ENCODE results near the gene FREM2. TPM values are rescaled to one million over a fixed set of nuclear protein-coding genes. Genes with fewer than 3 reads are reported as not detected.
A peak's percentile ranks its signal among the peaks of the same experiment; 100 is the strongest.

Gene FREM2
- total RNA-seq, 1 donor from 2014 or later = 0.54 TPM

DNA sequence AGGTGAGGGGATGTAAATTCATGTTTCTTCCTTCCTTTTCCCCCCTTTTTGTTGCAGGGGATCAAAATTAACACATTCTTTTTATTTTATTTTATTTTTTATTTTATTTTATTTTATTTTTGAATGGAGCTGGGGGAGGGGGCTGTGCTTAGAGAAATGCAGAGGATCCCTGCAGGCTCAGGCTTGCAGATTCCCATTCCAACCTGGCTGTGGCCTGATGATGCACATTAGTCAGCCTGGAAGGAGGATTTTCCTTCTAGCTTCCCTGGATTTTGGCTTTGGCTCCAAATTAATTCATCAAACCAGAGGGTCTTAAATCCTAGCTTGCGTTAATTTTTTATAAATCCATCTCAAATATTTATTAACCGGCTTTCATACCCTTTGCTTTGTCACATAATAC is 67.0 kb downstream of the FREM2 start:
- peaks cover 43% of the 10 kb centered on the region for H3K4me1 Mint-ChIP-seq (ENCODE audit: low read depth, unreplicated experiment)
- TF ChIP-seq, protein P1, sequence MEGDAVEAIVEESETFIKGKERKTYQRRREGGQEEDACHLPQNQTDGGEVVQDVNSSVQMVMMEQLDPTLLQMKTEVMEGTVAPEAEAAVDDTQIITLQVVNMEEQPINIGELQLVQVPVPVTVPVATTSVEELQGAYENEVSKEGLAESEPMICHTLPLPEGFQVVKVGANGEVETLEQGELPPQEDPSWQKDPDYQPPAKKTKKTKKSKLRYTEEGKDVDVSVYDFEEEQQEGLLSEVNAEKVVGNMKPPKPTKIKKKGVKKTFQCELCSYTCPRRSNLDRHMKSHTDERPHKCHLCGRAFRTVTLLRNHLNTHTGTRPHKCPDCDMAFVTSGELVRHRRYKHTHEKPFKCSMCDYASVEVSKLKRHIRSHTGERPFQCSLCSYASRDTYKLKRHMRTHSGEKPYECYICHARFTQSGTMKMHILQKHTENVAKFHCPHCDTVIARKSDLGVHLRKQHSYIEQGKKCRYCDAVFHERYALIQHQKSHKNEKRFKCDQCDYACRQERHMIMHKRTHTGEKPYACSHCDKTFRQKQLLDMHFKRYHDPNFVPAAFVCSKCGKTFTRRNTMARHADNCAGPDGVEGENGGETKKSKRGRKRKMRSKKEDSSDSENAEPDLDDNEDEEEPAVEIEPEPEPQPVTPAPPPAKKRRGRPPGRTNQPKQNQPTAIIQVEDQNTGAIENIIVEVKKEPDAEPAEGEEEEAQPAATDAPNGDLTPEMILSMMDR (IDR thresholded peaks at IDR 0.05; ENCODE audit: partially characterized antibody, unreplicated experiment) = no peak
- peaks cover 13% of the 10 kb centered on the region for H3K27me3 Mint-ChIP-seq (ENCODE audit: unreplicated experiment)
- DNase-seq = no peak
- no peak overlapping the region for H3K4me3 Mint-ChIP-seq (ENCODE audit: unreplicated experiment)
- H3K9me3 Mint-ChIP-seq (ENCODE audit: unreplicated experiment) = peaks cover 9% of the 10 kb centered on the region
- no peak overlapping the region for H3K27ac Mint-ChIP-seq (ENCODE audit: unreplicated experiment)
- H3K36me3 Mint-ChIP-seq (ENCODE audit: unreplicated experiment) = no peaks in the 10 kb centered on the region

DNA sequence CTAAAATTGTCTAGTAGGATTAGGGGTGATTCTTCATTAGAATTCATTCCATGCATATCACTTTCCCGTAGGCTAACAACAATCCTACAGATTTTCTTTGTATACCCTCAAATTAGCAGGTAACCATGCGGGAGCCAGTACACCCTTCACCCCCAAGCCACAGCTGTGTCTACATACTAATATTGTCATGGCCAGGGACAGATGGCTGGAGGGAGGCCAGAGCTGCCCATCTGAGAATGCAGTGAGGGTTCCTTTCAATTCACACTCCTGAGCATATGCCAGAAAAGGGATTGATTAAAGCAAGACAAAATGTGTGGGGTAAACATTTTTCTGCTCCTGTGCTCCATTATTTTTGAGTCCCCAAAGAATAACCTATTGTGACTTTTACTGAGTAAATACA is 68.9 kb downstream of the FREM2 start:
- TF ChIP-seq, protein P1 (IDR thresholded peaks at IDR 0.05; ENCODE audit: partially characterized antibody, unreplicated experiment) = no peak
- H3K27me3 Mint-ChIP-seq (ENCODE audit: unreplicated experiment) = peaks cover 13% of the 10 kb centered on the region
- H3K36me3 Mint-ChIP-seq (ENCODE audit: unreplicated experiment) = no peaks in the 10 kb centered on the region
- H3K27ac Mint-ChIP-seq (ENCODE audit: unreplicated experiment) = peak overlapping the region; percentile 82
- no peak overlapping the region for H3K4me3 Mint-ChIP-seq (ENCODE audit: unreplicated experiment)
- H3K9me3 Mint-ChIP-seq (ENCODE audit: unreplicated experiment) = peaks cover 6% of the 10 kb centered on the region
- peak; percentile 59 for DNase-seq
- peaks cover 45% of the 10 kb centered on the region for H3K4me1 Mint-ChIP-seq (ENCODE audit: low read depth, unreplicated experiment)

DNA sequence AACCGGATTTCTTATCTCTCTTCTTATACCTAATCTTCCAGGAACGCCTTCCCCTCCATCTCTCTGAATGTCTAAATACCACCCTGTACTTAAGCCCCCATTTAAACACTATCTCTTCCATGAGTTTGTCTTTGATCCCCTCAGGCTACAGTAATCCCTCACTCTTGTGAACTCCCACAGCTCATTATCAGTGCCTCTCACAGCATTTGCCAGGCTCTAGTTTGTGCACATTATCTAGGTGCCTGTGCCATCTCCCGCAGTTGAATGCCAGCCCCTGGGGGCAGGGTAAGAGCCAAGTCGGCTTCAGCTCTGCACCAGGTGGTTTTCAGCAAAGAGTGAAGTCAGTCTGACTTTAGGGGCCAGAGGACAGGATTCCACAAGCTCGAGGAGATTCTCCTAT is 71.4 kb downstream of the FREM2 start:
- H3K27ac Mint-ChIP-seq (ENCODE audit: unreplicated experiment) = no peak overlapping the region
- peaks cover 31% of the 10 kb centered on the region for H3K4me1 Mint-ChIP-seq (ENCODE audit: low read depth, unreplicated experiment)
- H3K9me3 Mint-ChIP-seq (ENCODE audit: unreplicated experiment) = peaks cover 6% of the 10 kb centered on the region
- no peak overlapping the region for H3K4me3 Mint-ChIP-seq (ENCODE audit: unreplicated experiment)
- peaks cover 11% of the 10 kb centered on the region for H3K27me3 Mint-ChIP-seq (ENCODE audit: unreplicated experiment)
- H3K36me3 Mint-ChIP-seq (ENCODE audit: unreplicated experiment) = no peaks in the 10 kb centered on the region
- TF ChIP-seq, protein P1 (IDR thresholded peaks at IDR 0.05; ENCODE audit: partially characterized antibody, unreplicated experiment) = no peak
- no peak for DNase-seq

DNA sequence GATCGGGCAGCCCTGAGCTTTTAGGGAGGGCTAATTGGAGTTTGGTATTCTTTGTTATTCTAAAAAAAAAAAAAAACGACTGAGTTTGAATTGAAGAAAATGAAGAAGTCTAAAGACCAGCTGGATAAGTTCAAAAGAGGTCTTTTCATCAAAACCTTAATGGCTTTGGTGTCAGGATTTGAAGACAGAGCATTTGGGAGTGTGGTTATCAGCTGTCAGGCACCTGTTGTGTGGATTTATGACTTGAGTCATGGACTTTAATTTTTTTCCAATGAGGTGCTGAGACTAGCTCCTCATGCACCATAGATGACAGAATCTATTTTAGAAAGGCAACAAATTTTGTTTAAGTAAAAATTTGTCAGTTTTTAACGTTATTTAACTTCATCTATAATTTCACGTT is 72.5 kb downstream of the FREM2 start:
- Mint-ChIP-seq H3K4me3 (ENCODE audit: unreplicated experiment) (no peak overlapping the region), H3K27ac (ENCODE audit: unreplicated experiment) (no peak overlapping the region)
- TF ChIP-seq, protein P1 (IDR thresholded peaks at IDR 0.05; ENCODE audit: partially characterized antibody, unreplicated experiment) = no peak

DNA sequence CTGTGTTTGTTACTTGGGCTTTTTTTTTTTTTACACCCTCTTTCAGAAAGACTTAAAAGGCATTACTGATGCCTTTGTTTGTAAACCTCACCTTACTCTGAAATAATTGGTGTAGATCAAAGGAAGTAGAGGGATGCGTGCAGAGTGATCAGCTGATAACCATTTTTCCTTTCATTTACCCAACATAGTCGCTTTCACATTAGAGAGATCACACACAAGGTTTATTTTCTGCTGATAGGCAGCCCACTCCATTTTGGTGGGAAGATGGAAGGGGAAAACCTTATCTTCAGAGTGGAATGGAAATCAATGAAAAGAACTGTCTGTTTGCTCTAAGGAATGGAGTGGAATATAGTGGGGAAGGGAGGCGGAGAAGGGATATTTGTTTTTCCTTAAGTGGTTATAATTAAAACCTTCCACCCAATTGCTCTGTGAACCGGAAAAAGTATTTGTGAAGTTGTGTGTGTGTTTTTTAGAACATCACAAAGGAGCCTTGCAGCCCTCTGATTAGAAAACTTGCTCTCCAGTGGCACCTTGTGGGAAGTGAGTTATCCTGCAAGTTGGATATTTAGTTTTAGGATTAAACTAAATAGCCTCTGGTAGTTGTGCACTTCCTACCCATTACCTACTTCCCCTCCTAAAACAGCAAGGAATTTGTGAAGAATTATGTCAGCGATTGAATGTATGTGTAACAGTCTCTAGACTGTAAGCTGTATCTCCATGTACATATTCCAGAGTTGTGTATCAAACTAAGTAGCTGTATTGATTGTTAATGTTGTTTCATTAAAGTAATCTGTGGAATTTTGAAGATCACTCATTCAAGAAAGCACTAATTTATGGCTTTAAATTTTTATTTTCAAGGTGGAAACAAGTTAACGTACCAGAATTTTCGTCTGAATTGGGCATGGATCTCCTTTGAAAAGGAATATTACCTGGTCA is 76.8 kb downstream of the FREM2 start:
- H3K4me3 Mint-ChIP-seq (ENCODE audit: unreplicated experiment) = no peak overlapping the region
- DNase-seq = no peak
- no peaks in the 10 kb centered on the region for H3K27me3 Mint-ChIP-seq (ENCODE audit: unreplicated experiment)
- peaks cover 3% of the 10 kb centered on the region for H3K4me1 Mint-ChIP-seq (ENCODE audit: low read depth, unreplicated experiment)
- H3K36me3 Mint-ChIP-seq (ENCODE audit: unreplicated experiment) = no peaks in the 10 kb centered on the region
- no peaks in the 10 kb centered on the region for H3K9me3 Mint-ChIP-seq (ENCODE audit: unreplicated experiment)
- no peak overlapping the region for H3K27ac Mint-ChIP-seq (ENCODE audit: unreplicated experiment)
- TF ChIP-seq, protein P1 (IDR thresholded peaks at IDR 0.05; ENCODE audit: partially characterized antibody, unreplicated experiment) = peak; percentile 51

More for the DNA sequence above, 72.5 kb downstream of the FREM2 start:
- Mint-ChIP-seq H3K9me3 (ENCODE audit: unreplicated experiment) (peaks cover 6% of the 10 kb centered on the region), H3K36me3 (ENCODE audit: unreplicated experiment) (no peaks in the 10 kb centered on the region), H3K4me1 (ENCODE audit: low read depth, unreplicated experiment) (peaks cover 27% of the 10 kb centered on the region), H3K27me3 (ENCODE audit: unreplicated experiment) (peaks cover 11% of the 10 kb centered on the region)
- DNase-seq = no peak
